Fibroblast of the aortic adventitia (primary cell): ENCODE measurements around the gene PIK3C2B. TPM values are rescaled to one million over a fixed set of nuclear protein-coding genes. Genes with fewer than 3 reads are reported as not detected.

ENCODE experiments used
- DNase-seq: peaks from one replicate; pipeline ENCODE4 v3.0.0-alpha.2; 2010; ENCODE audit warnings: low read depth
- H3K4me3 ChIP-seq: 2 replicates; pipeline ENCODE4 v1.5.1; 2011; ENCODE audit warnings: low read depth, mild to moderate bottlenecking, control low read depth, low read length, moderate library complexity
- total RNA-seq: library from RNA; depleted of rRNA; stranded (reverse); fragments of >200 nt; gene quantifications from 2 replicates; pipeline ENCODE4 v1.2.3, GENCODE V29; 2012; ENCODE audit warnings: low replicate concordance
- TF ChIP-seq, protein P1 (sequence below): IDR thresholded peaks from 2 replicates; pipeline ENCODE4 v1.5.1; 2011; ENCODE audit warnings: mild to moderate bottlenecking, low read length, control low read depth, inconsistent platforms; ENCODE audit not compliant: insufficient read depth

Gene PIK3C2B
- total RNA-seq, 1 donor = 4.5 TPM

DNA sequence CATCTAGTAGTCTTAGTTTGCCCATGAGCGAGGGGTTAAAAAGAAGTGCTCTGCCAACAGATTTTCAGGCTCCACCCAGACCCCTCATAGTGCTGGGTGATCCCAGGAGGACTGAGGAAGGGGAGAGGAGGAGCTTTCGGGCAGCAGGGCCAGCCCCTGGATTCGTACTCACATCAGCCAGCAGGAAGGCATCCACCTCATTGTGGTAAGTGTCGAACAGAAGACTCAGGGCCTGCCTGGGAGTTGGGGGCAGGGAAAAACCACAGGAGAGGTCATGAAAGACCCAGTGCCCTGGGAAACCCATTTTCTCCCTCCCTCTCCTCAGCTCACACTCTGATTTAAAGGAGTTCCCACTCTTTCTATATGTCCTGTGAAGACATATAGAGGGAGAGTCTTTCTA lies 34.9 kb downstream of the PIK3C2B start:
- TF ChIP-seq, protein P1, sequence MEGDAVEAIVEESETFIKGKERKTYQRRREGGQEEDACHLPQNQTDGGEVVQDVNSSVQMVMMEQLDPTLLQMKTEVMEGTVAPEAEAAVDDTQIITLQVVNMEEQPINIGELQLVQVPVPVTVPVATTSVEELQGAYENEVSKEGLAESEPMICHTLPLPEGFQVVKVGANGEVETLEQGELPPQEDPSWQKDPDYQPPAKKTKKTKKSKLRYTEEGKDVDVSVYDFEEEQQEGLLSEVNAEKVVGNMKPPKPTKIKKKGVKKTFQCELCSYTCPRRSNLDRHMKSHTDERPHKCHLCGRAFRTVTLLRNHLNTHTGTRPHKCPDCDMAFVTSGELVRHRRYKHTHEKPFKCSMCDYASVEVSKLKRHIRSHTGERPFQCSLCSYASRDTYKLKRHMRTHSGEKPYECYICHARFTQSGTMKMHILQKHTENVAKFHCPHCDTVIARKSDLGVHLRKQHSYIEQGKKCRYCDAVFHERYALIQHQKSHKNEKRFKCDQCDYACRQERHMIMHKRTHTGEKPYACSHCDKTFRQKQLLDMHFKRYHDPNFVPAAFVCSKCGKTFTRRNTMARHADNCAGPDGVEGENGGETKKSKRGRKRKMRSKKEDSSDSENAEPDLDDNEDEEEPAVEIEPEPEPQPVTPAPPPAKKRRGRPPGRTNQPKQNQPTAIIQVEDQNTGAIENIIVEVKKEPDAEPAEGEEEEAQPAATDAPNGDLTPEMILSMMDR = no peak
- no peak overlapping the region for H3K4me3 ChIP-seq
- no peak for DNase-seq

DNA sequence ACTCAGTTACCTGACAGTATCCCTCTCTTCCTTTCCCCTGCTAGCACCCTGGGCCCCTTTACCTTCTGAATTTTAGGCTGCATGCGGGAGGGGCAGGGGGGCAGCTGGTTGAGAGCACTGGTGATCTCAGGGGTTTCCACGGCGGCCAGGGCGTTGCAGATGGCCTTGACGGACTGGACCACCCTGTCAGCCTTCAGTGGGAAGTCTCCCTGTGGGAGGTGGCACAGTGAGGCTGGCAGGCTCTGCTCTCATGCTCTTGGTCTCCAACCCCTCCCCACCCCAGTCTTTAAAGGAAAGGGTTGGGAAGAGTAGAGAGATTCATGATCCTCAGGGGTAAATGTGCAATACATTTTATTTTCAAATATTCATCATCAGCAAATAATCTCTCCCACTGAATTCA lies 36.9 kb downstream of the PIK3C2B start:
- TF ChIP-seq, protein P1 = no peak
- DNase-seq = no peak
- H3K4me3 ChIP-seq = no peak overlapping the region

DNA sequence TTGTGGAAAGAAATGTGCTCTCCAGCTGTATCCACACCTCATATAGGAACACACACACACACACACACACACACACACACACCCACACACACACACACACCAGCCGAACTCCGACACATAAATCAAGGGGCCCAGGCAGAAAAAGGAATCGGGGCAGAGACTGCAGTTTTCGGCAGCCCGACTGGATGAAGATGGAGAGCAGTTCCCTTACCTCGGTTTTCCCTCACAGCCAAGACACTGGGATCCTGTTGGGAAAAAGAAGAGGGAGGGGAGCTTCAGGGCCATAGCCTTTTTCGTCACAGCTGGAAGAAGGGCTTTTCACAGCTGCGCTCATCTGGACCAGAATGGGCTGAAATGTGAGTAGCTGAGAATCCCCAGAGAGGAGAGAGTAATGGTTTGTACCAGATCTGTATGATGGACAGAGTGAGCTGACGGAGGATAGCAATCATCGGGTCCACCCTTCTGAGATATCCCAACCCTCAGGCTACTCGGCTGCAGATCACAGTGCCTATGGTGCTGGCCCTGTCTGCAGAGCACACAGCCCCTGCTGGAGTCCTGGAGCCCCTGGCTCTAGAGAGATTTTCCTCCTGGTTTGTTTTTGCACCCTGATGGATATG lies 37.7 kb downstream of the PIK3C2B start:
- peak; percentile 31 for DNase-seq
- no peak overlapping the region for H3K4me3 ChIP-seq
- TF ChIP-seq, protein P1 = no peak

DNA sequence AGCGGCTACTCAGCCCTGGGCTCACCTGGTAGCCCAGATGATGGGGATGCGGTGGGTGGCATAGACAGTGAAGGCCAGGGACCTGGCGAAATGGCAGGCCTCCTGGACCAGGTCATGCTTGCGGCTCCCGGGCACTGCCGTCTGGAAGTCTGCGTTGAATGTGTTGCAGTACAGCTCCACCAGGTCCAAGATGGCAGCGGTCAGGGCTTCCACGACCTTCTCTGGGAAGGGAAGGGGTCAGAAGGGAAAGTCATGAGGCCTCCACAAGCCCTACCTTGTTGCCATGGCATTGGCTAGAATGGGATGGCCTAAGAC lies 38.8 kb downstream of the PIK3C2B start:
- TF ChIP-seq, protein P1 = no peak
- H3K4me3 ChIP-seq = no peak overlapping the region
- no peak for DNase-seq

DNA sequence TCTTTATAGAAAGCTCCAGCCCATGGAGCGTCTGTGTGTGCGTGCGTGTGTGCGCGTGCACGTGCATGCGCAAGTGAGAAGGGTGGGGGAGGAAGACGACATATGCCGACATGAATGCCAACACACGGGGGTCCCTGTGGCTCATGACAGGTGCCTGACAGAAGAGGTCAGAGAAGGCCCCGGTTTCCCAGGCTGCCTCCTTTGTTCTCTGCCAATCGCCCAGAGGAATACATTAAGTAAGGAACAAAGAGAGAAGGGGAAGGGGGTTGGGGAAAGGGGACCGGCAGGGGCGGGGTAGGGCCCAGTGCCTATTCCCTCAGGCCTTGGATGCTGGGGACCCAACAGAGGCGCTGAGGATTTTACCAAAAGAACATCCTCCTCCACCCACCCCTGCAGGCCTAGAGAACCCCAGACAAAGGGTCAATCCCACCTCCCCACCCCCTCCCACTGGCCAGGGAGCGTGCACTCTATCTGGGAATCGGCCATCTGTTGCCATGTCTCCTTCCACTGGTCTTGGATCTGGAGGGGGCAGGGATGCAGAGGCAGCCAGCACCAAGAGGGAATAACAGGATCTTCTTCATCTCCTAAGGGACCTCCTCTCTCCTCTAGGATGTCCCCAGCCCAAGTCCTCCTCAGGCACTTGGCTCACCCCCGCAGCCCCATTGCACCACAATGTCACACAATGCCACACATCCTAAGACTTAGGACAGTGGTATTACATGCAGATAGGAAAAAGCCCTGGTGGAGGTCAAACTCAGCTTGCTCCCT lies 39.4 kb downstream of the PIK3C2B start:
- TF ChIP-seq, protein P1 = no peak
- DNase-seq = no peak
- no peak overlapping the region for H3K4me3 ChIP-seq

DNA sequence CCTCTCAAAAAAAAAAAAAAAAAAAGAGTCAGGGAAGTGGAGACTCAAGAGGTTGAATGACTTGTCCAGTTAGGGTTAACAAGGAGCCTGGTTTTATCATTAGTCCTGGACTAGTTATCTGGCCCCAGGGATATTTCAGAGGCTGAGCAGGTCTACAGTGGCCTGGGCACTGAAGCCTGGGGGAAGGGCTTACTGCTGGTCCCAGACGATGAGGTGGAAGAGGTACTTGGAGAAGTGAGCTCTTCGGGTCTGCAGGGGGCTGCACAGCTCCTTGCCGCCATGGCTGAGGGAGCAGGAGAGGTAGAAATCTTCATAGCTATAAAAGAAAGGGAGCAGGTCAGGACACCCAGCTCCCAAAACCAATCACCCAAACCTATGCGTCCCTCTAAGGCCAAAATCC lies 40.1 kb downstream of the PIK3C2B start:
- no peak for DNase-seq
- TF ChIP-seq, protein P1 = no peak
- no peak overlapping the region for H3K4me3 ChIP-seq
